Neutrophil (primary cell): ENCODE results near the gene C1QC.

Source experiments
- H3K27ac ChIP-seq: fragments of 200-600 bp; sonication (generic); 2 replicates; pipeline ENCODE4 v1.5.1; 2016; ENCODE audit warnings: mild to moderate bottlenecking, moderate library complexity
- H3K27me3 ChIP-seq: fragments of 200-600 bp; sonication (generic); 2 replicates; pipeline ENCODE4 v1.6.0; 2016; ENCODE audit warnings: mild to moderate bottlenecking
- H3K36me3 ChIP-seq: fragments of 200-600 bp; sonication (generic); 2 replicates; pipeline ENCODE4 v1.5.1; 2017
- H3K4me1 ChIP-seq, 2 experiments: fragments of 200-600 bp in 1 of 2; sonication (generic) in 1 of 2; 1 replicate in 1 of 2; 2 replicates in 1 of 2; pipeline versions ENCODE4 v1.5.1 to v1.6.1; 2013 to 2016; ENCODE audit warnings: low read depth in 1 of 2, low read length in 1 of 2, mild to moderate bottlenecking in 1 of 2, moderate library complexity in 1 of 2; ENCODE audit not compliant: control insufficient read depth in 1 of 2, insufficient read depth in 1 of 2
- H3K4me3 ChIP-seq, 2 experiments: fragments of 200-600 bp in 1 of 2; sonication (generic) in 1 of 2; 1 replicate in 1 of 2; 2 replicates in 1 of 2; pipeline ENCODE4 v1.5.1; 2013 to 2016; ENCODE audit warnings: low read depth in 1 of 2, low read length in 1 of 2, mild to moderate bottlenecking in 1 of 2, moderate library complexity in 1 of 2
- H3K9me3 ChIP-seq: fragments of 200-600 bp; sonication (generic); 2 replicates; pipeline ENCODE4 v1.5.1; 2016
- CTCF ChIP-seq: fragments of 200-600 bp; sonication (generic); IDR thresholded peaks from 2 replicates; pipeline ENCODE4 v1.5.1; 2016; ENCODE audit warnings: antibody characterized with exemption

C1QC gene

GRCh38 chr1:22658385-22659163 lies 15.1 kb downstream of the C1QC start:
- no peaks in the 10 kb centered on the region for H3K36me3 ChIP-seq
- H3K27me3 ChIP-seq, result no peaks in the 10 kb centered on the region
- no peaks in the 10 kb centered on the region for H3K4me1 ChIP-seq
- no peak overlapping the region for H3K4me3 ChIP-seq
- no peak overlapping the region for H3K27ac ChIP-seq
- TF ChIP-seq CTCF, result no peak
- H3K9me3 ChIP-seq, result no peaks in the 10 kb centered on the region

- no peak for TF ChIP-seq CTCF
- Histone ChIP-seq H3K4me3 (no peak overlapping the region), H3K9me3 (no peaks in the 10 kb centered on the region), H3K27ac (no peak overlapping the region), H3K36me3 (no peaks in the 10 kb centered on the region), H3K4me1 (no peaks in the 10 kb centered on the region), H3K27me3 (no peaks in the 10 kb centered on the region)
These were observed 17.3 kb downstream of the C1QC start for GRCh38 chr1:22660716-22661241.

- no peaks in the 10 kb centered on the region for H3K9me3 ChIP-seq
- no peak overlapping the region for H3K4me3 ChIP-seq
- no peaks in the 10 kb centered on the region for H3K4me1 ChIP-seq
- H3K36me3 ChIP-seq, result no peaks in the 10 kb centered on the region
- no peak overlapping the region for H3K27ac ChIP-seq
- H3K27me3 ChIP-seq, result no peaks in the 10 kb centered on the region
- TF ChIP-seq CTCF, result no peak
These were observed 18.4 kb downstream of the C1QC start for GRCh38 chr1:22661880-22662279.

GRCh38 chr1:22662318-22662717 lies 18.9 kb downstream of the C1QC start:
- Histone ChIP-seq H3K36me3 (no peaks in the 10 kb centered on the region), H3K4me3 (no peak overlapping the region), H3K9me3 (no peaks in the 10 kb centered on the region), H3K4me1 (no peaks in the 10 kb centered on the region), H3K27ac (no peak overlapping the region), H3K27me3 (no peaks in the 10 kb centered on the region)
- TF ChIP-seq CTCF, result no peak

GRCh38 chr1:22662986-22663408 lies 19.6 kb downstream of the C1QC start:
- TF ChIP-seq CTCF, result no peak
- H3K4me1 ChIP-seq, result no peaks in the 10 kb centered on the region
- H3K27ac ChIP-seq, result no peak overlapping the region
- H3K4me3 ChIP-seq, result no peak overlapping the region
- no peaks in the 10 kb centered on the region for H3K9me3 ChIP-seq
- H3K36me3 ChIP-seq, result no peaks in the 10 kb centered on the region
- H3K27me3 ChIP-seq, result no peaks in the 10 kb centered on the region
